OCI-LY1 (cell line): ENCODE results near the gene COPS2.

Experiments used
- CTCF ChIP-seq: fragments of 200-600 bp; sonication (generic), shearing (Covaris generic); IDR thresholded peaks from 2 replicates; pipeline ENCODE4 v1.5.1; 2017; ENCODE audit warnings: mild to moderate bottlenecking, antibody characterized with exemption, low read length, moderate library complexity, mixed read lengths
- EZH2 ChIP-seq: fragments of 200-600 bp; sonication (generic), shearing (Covaris generic); IDR thresholded peaks from 2 replicates; pipeline ENCODE4 v1.8.0; 2017; ENCODE audit warnings: borderline replicate concordance, mixed run types, mild to moderate bottlenecking, antibody characterized with exemption, low read length, moderate library complexity, mixed read lengths

- TF ChIP-seq CTCF (no peak), EZH2 (no peak)
These were observed 31.0 kb downstream of the COPS2 start for GRCh38 chr15:49124371-49124770.
